Trophoblast cell (in vitro differentiated cells and primary cell): ENCODE results near the gene HSBP1.

Source experiments
- DNase-seq, 2 donors: peaks; one replicate each; pipeline ENCODE4 v3.0.0-alpha.2; 2016
- H2AFZ ChIP-seq: 2 replicates; pipeline ENCODE4 v1.6.1; 2013; ENCODE audit warnings: low read length, moderate library complexity, mild to moderate bottlenecking; ENCODE audit not compliant: insufficient read depth, poor library complexity
- H2AK5ac ChIP-seq: 2 replicates; pipeline ENCODE4 v1.6.1; 2013; ENCODE audit warnings: mild to moderate bottlenecking, low read length
- H2BK120ac ChIP-seq: 2 replicates; pipeline ENCODE4 v1.6.1; 2013; ENCODE audit warnings: low read length, mild to moderate bottlenecking, moderate library complexity; ENCODE audit not compliant: insufficient read depth, poor library complexity
- H2BK12ac ChIP-seq: 2 replicates; pipeline ENCODE4 v1.6.1; 2013; ENCODE audit warnings: mild to moderate bottlenecking, low read length, moderate library complexity
- H2BK5ac ChIP-seq: 2 replicates; pipeline ENCODE4 v1.6.1; 2013; ENCODE audit warnings: low read length, low read depth, moderate library complexity, mild to moderate bottlenecking; ENCODE audit not compliant: poor library complexity
- H3K14ac ChIP-seq: 2 replicates; pipeline ENCODE4 v1.6.1; 2013; ENCODE audit warnings: mild to moderate bottlenecking, low read length
- H3K18ac ChIP-seq: 2 replicates; pipeline ENCODE4 v1.6.1; 2013; ENCODE audit warnings: mild to moderate bottlenecking, low read length
- H3K23ac ChIP-seq: 2 replicates; pipeline ENCODE4 v1.6.1; 2013; ENCODE audit warnings: low read length
- H3K27ac ChIP-seq: 2 replicates; pipeline ENCODE4 v1.5.1; 2013; ENCODE audit warnings: low read depth, mild to moderate bottlenecking, inconsistent platforms, low read length, moderate library complexity
- H3K27me3 ChIP-seq: 2 replicates; pipeline ENCODE4 v1.6.1; 2013; ENCODE audit warnings: inconsistent platforms, mild to moderate bottlenecking, low read length, moderate library complexity; ENCODE audit not compliant: insufficient read depth
- H3K36me3 ChIP-seq, 2 experiments: 1 replicate in 1 of 2; 2 replicates in 1 of 2; pipeline ENCODE4 v1.6.1; 2013; ENCODE audit warnings: low read length in 2 of 2, mild to moderate bottlenecking in 2 of 2, moderate library complexity in 1 of 2; ENCODE audit not compliant: insufficient read depth in 2 of 2, control insufficient read depth in 1 of 2
- H3K4ac ChIP-seq: 2 replicates; pipeline ENCODE4 v1.6.1; 2013; ENCODE audit warnings: low read depth, mild to moderate bottlenecking, low read length, moderate library complexity
- H3K4me1 ChIP-seq, 2 experiments: 1 replicate in 1 of 2; 2 replicates in 1 of 2; pipeline ENCODE4 v1.6.1; 2013; ENCODE audit warnings: low read length in 2 of 2, mild to moderate bottlenecking in 2 of 2, moderate library complexity in 1 of 2; ENCODE audit not compliant: insufficient read depth in 2 of 2, control insufficient read depth in 1 of 2
- H3K4me2 ChIP-seq: 2 replicates; pipeline ENCODE4 v1.6.1; 2013; ENCODE audit warnings: inconsistent platforms, mild to moderate bottlenecking, low read length, moderate library complexity
- H3K4me3 ChIP-seq: 2 replicates; pipeline ENCODE4 v1.5.1; 2013; ENCODE audit warnings: mild to moderate bottlenecking, low read depth, low read length, inconsistent platforms
- H3K79me1 ChIP-seq: one replicate; pipeline ENCODE4 v1.6.1; 2013; ENCODE audit warnings: low read length
- H3K79me2 ChIP-seq: 2 replicates; pipeline ENCODE4 v1.6.1; 2013; ENCODE audit warnings: low read length, mild to moderate bottlenecking; ENCODE audit not compliant: control insufficient read depth, insufficient read depth, poor library complexity
- H3K9ac ChIP-seq: 2 replicates; pipeline ENCODE4 v1.6.1; 2013; ENCODE audit warnings: mild to moderate bottlenecking, low read length
- H3K9me3 ChIP-seq: 2 replicates; pipeline ENCODE4 v1.6.1; 2013; ENCODE audit warnings: low read depth, mild to moderate bottlenecking, control low read depth, inconsistent platforms, low read length; ENCODE audit not compliant: insufficient read depth
- H4K12ac ChIP-seq: 2 replicates; pipeline ENCODE4 v1.6.1; 2013; ENCODE audit warnings: low read depth, mild to moderate bottlenecking, low read length, moderate library complexity
- H4K8ac ChIP-seq: 2 replicates; pipeline ENCODE4 v1.6.1; 2013; ENCODE audit warnings: low read depth, mild to moderate bottlenecking, low read length, moderate library complexity
- H4K91ac ChIP-seq: one replicate; pipeline ENCODE4 v1.6.1; 2013; ENCODE audit warnings: low read depth, mild to moderate bottlenecking, low read length, moderate library complexity
- WGBS: extraction: QIAGEN DNeasy Blood & Tissue Kit; methylation state at CpG from one replicate; pipeline ENCODE4 v1.1.7; 2013; ENCODE audit warnings: missing lambda C conversion rate; ENCODE audit not compliant: insufficient read length, insufficient coverage; ENCODE audit errors: extremely low coverage; 5-methylcytosine and 5-hydroxymethylcytosine counted together

HSBP1 gene

DNA sequence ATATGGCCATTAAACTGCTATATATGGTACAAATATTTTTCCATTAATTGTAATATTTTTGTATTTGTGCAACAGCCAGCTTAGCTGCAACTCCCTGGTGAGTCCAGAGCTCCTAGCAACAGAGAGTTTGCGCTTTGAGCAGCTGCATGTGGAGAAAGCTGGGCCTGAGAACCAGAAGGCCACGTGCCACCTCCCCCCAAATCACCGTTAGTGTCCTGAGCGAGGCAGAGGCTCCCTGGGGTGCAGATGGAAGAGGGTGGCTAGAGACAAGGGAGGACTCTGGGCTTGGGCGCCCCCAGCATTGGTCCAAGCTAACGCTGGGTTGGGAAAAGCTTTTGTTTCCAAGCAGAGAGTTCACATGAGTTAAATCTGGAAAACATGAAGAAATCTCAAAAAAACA, 41.6 kb downstream of the HSBP1 start:
- Histone ChIP-seq H3K36me3 (no peaks in the 10 kb centered on the region), H3K79me2 (no peaks in the 10 kb centered on the region), H3K27ac (no peak overlapping the region), H3K9ac (no peak overlapping the region), H2AK5ac (no peak overlapping the region), H4K12ac (no peak overlapping the region), H3K4me2 (no peak overlapping the region), H3K14ac (no peak overlapping the region), H3K27me3 (no peaks in the 10 kb centered on the region), H4K91ac (no peak overlapping the region), H2BK12ac (no peak overlapping the region), H4K8ac (no peak overlapping the region), H3K79me1 (no peaks in the 10 kb centered on the region), H2AFZ (no peak overlapping the region), H3K18ac (no peak overlapping the region), H3K9me3 (no peaks in the 10 kb centered on the region), H3K4me1 (no peaks in the 10 kb centered on the region), H2BK120ac (no peak overlapping the region), H2BK5ac (no peak overlapping the region), H3K4me3 (no peak overlapping the region), H3K23ac (no peak overlapping the region), H3K4ac (no peak overlapping the region)
- WGBS = no CpG with 5 or more reads among the region's 6 CpGs
- no peak for DNase-seq

DNA sequence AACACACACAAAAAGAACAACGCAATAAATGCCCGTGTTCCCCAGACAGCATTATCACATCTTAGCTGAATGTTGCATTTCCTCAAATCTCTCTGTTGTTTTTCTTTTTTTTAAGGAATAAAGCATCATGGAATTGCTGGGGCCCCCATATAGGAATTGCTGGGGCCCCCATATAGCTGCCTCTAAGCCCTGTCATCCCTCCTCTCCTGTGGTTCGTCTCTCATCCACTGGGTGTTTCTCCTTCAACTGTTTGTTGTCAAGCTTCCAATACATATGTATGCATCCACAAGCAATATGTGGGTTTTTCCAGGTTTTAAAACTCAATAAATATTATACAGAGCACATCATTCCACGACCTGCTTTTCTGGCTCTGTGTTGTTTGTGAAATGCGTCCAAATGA, 43.2 kb downstream of the HSBP1 start:
- H3K36me3 ChIP-seq = no peaks in the 10 kb centered on the region
- no peak for DNase-seq
- H3K9ac ChIP-seq = no peak overlapping the region
- no peak overlapping the region for H3K4me2 ChIP-seq
- H3K4ac ChIP-seq = no peak overlapping the region
- H3K27me3 ChIP-seq = no peaks in the 10 kb centered on the region
- H3K14ac ChIP-seq = no peak overlapping the region
- no peaks in the 10 kb centered on the region for H3K79me2 ChIP-seq
- no peak overlapping the region for H2BK12ac ChIP-seq
- H4K8ac ChIP-seq = no peak overlapping the region
- H3K23ac ChIP-seq = no peak overlapping the region
- no peak overlapping the region for H3K27ac ChIP-seq
- H3K9me3 ChIP-seq = no peaks in the 10 kb centered on the region
- H3K18ac ChIP-seq = no peak overlapping the region
- no peak overlapping the region for H2BK5ac ChIP-seq
- H2AK5ac ChIP-seq = no peak overlapping the region
- H3K4me1 ChIP-seq = no peaks in the 10 kb centered on the region
- no CpG with 5 or more reads among the region's 5 CpGs for WGBS
- H2BK120ac ChIP-seq = no peak overlapping the region
- H4K91ac ChIP-seq = no peak overlapping the region
- H3K79me1 ChIP-seq = no peaks in the 10 kb centered on the region
- H3K4me3 ChIP-seq = no peak overlapping the region
- no peak overlapping the region for H2AFZ ChIP-seq
- no peak overlapping the region for H4K12ac ChIP-seq

DNA sequence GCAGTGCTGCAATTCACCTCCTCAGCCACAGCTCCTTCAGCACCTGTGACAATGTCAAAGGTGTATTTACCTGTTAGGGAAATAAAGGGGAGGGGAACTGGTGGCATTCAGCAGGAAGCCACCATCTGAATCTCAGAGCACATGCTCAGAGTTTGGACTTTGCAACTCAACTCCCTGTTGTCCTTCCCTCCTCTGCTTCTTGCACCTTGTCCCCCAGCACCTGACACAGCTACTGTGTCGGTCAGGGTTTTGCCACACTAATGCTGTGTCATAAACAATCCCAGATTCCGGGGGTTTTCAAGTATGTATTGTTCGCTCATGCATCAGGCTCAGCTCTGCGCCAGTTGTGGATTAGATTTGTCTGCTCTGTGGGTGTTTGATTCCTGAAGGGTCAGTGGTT, 43.7 kb downstream of the HSBP1 start:
- Histone ChIP-seq H3K9me3 (no peaks in the 10 kb centered on the region), H3K27me3 (no peaks in the 10 kb centered on the region), H3K23ac (no peak overlapping the region), H4K91ac (no peak overlapping the region), H4K12ac (no peak overlapping the region), H3K36me3 (no peaks in the 10 kb centered on the region), H2BK120ac (no peak overlapping the region), H3K27ac (no peak overlapping the region), H4K8ac (no peak overlapping the region), H3K18ac (no peak overlapping the region), H3K4me3 (no peak overlapping the region), H3K4ac (no peak overlapping the region), H3K79me2 (no peaks in the 10 kb centered on the region), H3K14ac (no peak overlapping the region), H2AK5ac (no peak overlapping the region), H2AFZ (no peak overlapping the region), H2BK5ac (no peak overlapping the region), H3K4me1 (no peaks in the 10 kb centered on the region), H3K4me2 (no peak overlapping the region), H3K79me1 (no peaks in the 10 kb centered on the region), H3K9ac (no peak overlapping the region), H2BK12ac (no peak overlapping the region)
- WGBS = no CpG with 5 or more reads among the region's 4 CpGs
- no peak for DNase-seq

DNA sequence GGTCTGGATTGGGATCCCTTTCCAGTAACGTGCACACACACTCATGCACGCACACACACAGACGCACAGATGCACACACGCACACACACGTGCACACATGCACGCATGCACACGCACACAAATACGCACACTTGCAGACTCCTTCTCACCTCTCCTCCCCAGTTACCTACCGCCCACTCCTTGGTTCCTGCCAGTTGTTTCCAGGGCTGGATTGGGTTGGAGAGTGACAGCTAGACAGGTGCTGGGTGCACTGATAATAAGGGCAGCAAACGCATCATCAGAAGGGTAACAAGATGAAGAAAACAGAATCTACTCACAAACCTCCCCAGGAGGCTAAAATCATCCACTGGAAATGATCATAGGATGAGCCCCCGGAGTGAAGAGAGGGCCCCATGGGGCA, 45.0 kb downstream of the HSBP1 start:
- Histone ChIP-seq H3K36me3 (no peaks in the 10 kb centered on the region), H3K23ac (no peak overlapping the region), H2AFZ (no peak overlapping the region), H4K91ac (no peak overlapping the region), H3K4me1 (no peaks in the 10 kb centered on the region), H3K4me2 (no peak overlapping the region), H3K27ac (no peak overlapping the region), H3K9ac (no peak overlapping the region), H3K79me1 (no peaks in the 10 kb centered on the region), H3K18ac (no peak overlapping the region), H3K27me3 (no peaks in the 10 kb centered on the region), H2BK12ac (no peak overlapping the region), H3K14ac (no peak overlapping the region), H3K79me2 (no peaks in the 10 kb centered on the region), H3K4ac (no peak overlapping the region), H3K4me3 (no peak overlapping the region), H2BK5ac (no peak overlapping the region), H2AK5ac (no peak overlapping the region), H2BK120ac (no peak overlapping the region), H4K12ac (no peak overlapping the region), H3K9me3 (no peaks in the 10 kb centered on the region), H4K8ac (no peak overlapping the region)
- WGBS = no CpG with 5 or more reads among the region's 11 CpGs
- DNase-seq = no peak
